ENCODE results near the gene RSPH9. TPM values are rescaled to one million over a fixed set of nuclear protein-coding genes. Genes with fewer than 3 reads are reported as not detected.

RSPH9 gene
- total RNA-seq, 1 donor, result 0.18 TPM

GRCh38 chr6:43712579-43712978, 67.7 kb downstream of the RSPH9 start:
- no peak overlapping the region for H3K4me3 ChIP-seq (ENCODE audit: low read depth, low read length)
- TF ChIP-seq CTCF (IDR thresholded peaks at IDR 0.05; ENCODE audit: insufficient read depth, low read length), result no peak
- DNase-seq (ENCODE audit: low read depth), result no peak

DNA sequence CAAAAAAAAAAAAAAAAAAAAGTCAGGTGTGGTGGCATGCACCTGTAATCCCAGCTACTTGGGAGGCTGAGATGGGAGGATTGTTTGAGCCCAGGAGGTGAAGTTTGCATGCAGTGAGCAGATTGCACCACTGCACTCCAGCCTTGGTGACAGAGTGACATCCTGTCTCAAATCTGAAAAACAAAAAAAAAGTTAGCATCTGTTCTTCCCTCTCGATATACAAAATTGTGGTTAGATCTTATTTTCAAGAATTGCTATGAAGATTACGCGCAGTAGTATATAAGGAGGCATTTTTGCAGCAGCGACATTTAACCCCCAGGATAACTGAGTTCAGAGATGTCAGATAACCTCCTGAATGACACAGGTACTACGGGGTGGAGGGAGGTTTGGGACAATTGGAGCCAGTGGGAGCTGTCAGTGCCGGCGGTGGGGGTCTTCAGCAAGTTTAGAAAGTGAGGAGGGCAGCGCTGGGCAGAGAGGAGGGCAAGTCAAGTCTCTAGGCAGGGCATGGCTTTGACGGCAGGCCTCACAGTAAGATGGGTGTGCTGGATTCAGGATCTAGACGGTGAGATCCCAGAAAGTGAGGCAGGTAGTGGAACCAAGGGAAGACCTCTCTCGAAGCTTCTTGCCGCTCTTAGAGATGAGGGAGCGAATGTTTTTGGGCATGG, 68.9 kb downstream of the RSPH9 start:
- no peak for TF ChIP-seq CTCF (IDR thresholded peaks at IDR 0.05; ENCODE audit: insufficient read depth, low read length)
- no peak for DNase-seq (ENCODE audit: low read depth)
- H3K4me3 ChIP-seq (ENCODE audit: low read depth, low read length), result no peak overlapping the region

DNA sequence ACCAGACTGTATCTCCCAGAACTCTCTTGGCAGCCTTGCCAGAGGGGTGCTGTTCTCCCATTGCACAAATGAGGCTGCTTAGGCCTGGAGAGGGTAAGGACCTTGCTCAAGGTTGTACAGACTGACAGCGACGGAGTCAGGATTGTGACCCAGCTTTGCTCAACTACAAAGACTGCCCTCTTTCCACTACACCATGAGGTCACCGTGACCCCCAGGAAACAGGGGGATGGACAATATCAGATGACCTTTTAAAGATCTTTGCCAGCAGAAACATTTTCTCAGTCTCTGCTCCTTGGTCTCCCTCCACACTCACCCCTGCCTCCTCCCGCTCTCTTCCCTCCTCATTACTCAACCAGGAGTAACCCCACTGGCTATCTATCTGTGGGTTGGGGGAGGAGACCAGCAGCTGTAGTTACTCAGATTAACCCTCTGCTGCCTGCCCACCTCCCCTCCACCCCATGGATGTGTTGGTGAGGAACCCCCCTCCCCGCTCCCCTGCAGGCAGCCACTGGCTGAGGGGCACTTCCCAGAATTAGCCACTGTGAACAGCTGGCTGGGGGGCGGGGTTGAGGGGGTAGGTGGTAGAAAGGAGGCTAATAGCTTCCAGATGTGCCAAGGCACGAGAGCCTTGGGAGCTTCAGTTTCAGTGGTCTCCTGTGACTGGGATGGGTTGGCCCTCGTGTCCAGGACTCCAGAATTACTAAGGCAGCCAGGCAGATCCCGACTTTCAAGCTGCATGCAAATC, 69.6 kb downstream of the RSPH9 start:
- peak; percentile 63 for DNase-seq (ENCODE audit: low read depth)
- no peak for TF ChIP-seq CTCF (IDR thresholded peaks at IDR 0.05; ENCODE audit: insufficient read depth, low read length)
- no peak overlapping the region for H3K4me3 ChIP-seq (ENCODE audit: low read depth, low read length)

- H3K4me3 ChIP-seq (ENCODE audit: low read depth, low read length), result no peak overlapping the region
- TF ChIP-seq CTCF (IDR thresholded peaks at IDR 0.05; ENCODE audit: insufficient read depth, low read length), result no peak
- no peak for DNase-seq (ENCODE audit: low read depth)
Measured at GRCh38 chr6:43715056-43715788, 70.4 kb downstream of the RSPH9 start.

GRCh38 chr6:43716099-43716498, 71.3 kb downstream of the RSPH9 start:
- TF ChIP-seq CTCF (IDR thresholded peaks at IDR 0.05; ENCODE audit: insufficient read depth, low read length), result no peak
- peak; percentile 28 for DNase-seq (ENCODE audit: low read depth)
- H3K4me3 ChIP-seq (ENCODE audit: low read depth, low read length), result no peak overlapping the region

DNA sequence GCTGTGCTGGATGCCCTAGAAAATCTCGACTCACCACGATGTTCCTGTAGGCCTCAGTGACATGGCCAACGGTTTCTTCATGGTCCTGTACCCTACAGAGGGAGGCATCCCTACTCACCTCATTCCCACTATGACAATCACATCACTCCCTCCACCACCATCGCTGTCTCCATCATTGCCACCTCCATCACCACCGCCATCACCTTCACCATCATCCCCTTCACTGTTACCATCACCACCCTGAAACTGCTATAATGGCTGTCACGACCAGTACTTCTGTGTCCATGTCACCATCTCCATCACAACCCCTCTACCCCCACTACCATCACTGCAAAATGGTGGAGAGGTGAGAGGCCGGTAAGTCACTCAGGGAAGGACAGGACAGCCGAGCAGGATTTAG, 72.6 kb downstream of the RSPH9 start:
- no peak for DNase-seq (ENCODE audit: low read depth)
- no peak overlapping the region for H3K4me3 ChIP-seq (ENCODE audit: low read depth, low read length)
- no peak for TF ChIP-seq CTCF (IDR thresholded peaks at IDR 0.05; ENCODE audit: insufficient read depth, low read length)

Data from fibroblast of the aortic adventitia (primary cell).